GM12891 (cell line): ENCODE measurements around the gene FRMPD4.

Source experiments
- PAX5 ChIP-seq: IDR thresholded peaks from 2 replicates; pipeline ENCODE4 v1.6.1; 2011; ENCODE audit warnings: low read length, moderate library complexity, mild to moderate bottlenecking; ENCODE audit not compliant: insufficient read depth, severe bottlenecking
- POLR2A ChIP-seq: IDR thresholded peaks from 2 replicates; pipeline ENCODE4 v1.6.1; 2011; ENCODE audit warnings: low read depth, low read length, control low read depth
- POLR2AphosphoS5 ChIP-seq: IDR thresholded peaks from 2 replicates; pipeline ENCODE4 v1.6.1; 2011; ENCODE audit warnings: low read depth, low read length, control low read depth
- POU2F2 ChIP-seq: IDR thresholded peaks from 2 replicates; pipeline ENCODE4 v1.6.1; 2011; ENCODE audit warnings: low read depth, mild to moderate bottlenecking, control low read depth, low read length, moderate library complexity
- SPI1 ChIP-seq: IDR thresholded peaks from 2 replicates; pipeline ENCODE4 v1.6.1; 2011; ENCODE audit warnings: low read depth, low read length, control low read depth
- TAF1 ChIP-seq: IDR thresholded peaks from 2 replicates; pipeline ENCODE4 v1.6.1; 2011; ENCODE audit warnings: low read depth, low read length, control low read depth

GRCh38 chrX:12405306-12405705 lies 267.0 kb downstream of the FRMPD4 start:
- TF ChIP-seq POLR2A, result no peak
- TF ChIP-seq TAF1, result no peak
- TF ChIP-seq POLR2AphosphoS5, result no peak
- no peak for TF ChIP-seq SPI1
- no peak for TF ChIP-seq PAX5
- no peak for TF ChIP-seq POU2F2
